IPS-18c (cell line): ENCODE data around the gene BET1.

Experiments used
- H3K4me3 ChIP-seq: 2 replicates; pipeline ENCODE4 v1.7.0; 2013; ENCODE audit warnings: low read depth, mild to moderate bottlenecking, low read length, moderate library complexity; ENCODE audit not compliant: insufficient read depth
- H3K9me3 ChIP-seq: one replicate; pipeline ENCODE4 v1.6.1; 2013; ENCODE audit warnings: mild to moderate bottlenecking, low read length, moderate library complexity; ENCODE audit not compliant: control insufficient read depth, insufficient read depth

The BET1 gene

DNA sequence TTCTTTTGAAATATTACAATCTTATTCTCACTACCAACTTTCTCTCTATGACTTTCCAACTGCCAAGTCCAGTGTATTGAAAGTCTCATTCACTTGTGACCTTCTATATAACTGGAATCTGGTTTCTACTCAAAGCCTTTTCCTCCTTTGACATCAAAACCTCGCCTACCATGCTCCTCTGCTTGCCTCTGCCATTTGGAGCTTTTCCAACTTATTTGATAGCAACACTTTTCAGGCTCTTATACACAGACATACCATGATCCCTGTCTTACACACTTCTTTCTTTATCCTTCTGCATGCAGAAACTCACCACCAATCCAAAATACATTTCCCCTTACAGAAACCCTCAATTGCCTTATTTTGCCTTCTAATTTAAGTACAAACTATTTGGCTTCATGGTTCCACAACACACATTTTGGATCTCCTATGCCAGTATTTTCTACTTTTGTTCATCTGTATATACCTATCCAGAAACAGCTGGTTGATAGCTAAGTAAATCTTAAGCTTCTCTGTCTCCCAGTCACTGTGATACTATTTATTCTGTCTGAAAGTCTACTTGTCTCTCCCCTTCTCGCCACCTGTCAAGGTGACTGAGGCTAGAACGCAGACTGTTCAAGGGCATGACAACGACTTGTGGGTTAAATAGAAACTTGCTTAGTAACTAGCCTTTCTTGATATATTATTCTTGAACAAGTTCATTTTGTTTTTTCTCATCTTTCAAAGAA lies 60.2 kb downstream of the BET1 start:
- Histone ChIP-seq H3K9me3 (no peaks in the 10 kb centered on the region), H3K4me3 (no peak overlapping the region)
